GM19468 (cell line): ENCODE measurements around the gene FAM149A.

Experiments
- ATAC-seq: cut with Tn5 transposase; IDR thresholded peaks from one replicate; pipeline ENCODE4 v1.9.1; 2021; ENCODE audit warnings: mild to moderate bottlenecking, moderate library complexity, moderate number of reproducible peaks; ENCODE audit not compliant: unreplicated experiment; ENCODE audit errors: extremely low read depth

FAM149A gene

GRCh38 chr4:186196063-186196462 lies 91.6 kb downstream of the FAM149A start:
- no peak for ATAC-seq

- no peak for ATAC-seq
These were observed 96.0 kb downstream of the FAM149A start for GRCh38 chr4:186200516-186200915.

DNA sequence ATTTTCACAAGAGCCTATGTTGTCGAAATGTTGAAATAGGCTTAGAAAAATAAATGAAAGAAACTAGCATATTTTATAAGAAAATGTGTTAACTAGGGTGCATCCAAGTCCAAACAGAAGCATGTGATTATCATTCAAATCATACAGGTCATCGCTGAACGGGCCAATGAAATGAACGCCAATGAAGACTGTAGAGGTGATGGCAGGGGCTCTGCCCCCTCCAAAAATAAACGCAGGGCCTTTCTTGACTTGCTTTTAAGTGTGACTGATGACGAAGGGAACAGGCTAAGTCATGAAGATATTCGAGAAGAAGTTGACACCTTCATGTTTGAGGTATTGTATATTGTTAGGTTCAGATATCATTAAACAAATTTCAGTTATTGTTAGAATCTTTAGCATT lies 96.5 kb downstream of the FAM149A start:
- ATAC-seq: no peak

GRCh38 chr4:186201535-186202230 lies 97.2 kb downstream of the FAM149A start:
- ATAC-seq: peak; percentile 92

- no peak for ATAC-seq
These were observed 98.1 kb downstream of the FAM149A start for GRCh38 chr4:186202490-186203140.

DNA sequence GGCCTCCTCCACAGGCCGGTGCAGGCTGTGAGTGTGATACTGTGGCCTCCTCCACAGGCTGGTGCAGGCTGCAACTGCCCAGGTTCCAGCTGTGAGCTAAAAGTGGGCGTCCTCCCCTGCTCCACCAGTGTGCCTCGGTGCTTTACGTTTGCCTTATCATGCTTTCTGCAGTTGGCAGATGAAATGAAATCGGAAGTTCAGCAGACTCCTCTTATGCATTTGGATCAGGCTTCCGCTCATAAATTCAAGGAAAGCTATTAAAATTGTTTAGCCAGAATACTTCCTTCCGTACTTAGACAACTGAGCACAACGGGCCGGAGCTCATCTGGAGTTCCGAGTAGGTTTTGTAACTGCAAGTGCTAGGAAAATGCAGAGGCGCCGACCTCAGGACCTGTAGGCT lies 98.9 kb downstream of the FAM149A start:
- no peak for ATAC-seq

- ATAC-seq: peak; percentile 27
These were observed 99.6 kb downstream of the FAM149A start for GRCh38 chr4:186204103-186204559.

DNA sequence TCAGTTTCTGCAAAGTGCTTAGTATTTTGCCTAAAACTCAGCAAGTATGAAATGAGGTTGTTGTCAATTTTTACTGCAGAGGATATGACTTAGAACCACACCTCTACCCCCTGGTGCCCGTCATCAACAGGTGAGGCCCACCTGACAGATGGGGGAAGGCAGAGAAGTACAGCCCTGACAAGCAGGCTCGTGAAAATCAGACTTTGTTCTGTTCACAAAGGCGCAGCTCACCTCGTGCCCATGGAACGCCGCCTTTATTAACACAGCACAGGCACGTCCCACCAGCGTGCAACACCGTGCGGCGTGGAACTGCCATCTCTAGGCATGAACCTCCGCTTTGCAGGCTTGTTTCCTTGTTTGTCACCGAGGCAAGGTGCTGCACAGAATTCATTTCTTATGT lies 100.2 kb downstream of the FAM149A start:
- ATAC-seq: no peak

GRCh38 chr4:186205156-186205555 lies 100.7 kb downstream of the FAM149A start:
- ATAC-seq: no peak

GRCh38 chr4:186216465-186217024 lies 112.0 kb downstream of the FAM149A start:
- ATAC-seq: no peak

DNA sequence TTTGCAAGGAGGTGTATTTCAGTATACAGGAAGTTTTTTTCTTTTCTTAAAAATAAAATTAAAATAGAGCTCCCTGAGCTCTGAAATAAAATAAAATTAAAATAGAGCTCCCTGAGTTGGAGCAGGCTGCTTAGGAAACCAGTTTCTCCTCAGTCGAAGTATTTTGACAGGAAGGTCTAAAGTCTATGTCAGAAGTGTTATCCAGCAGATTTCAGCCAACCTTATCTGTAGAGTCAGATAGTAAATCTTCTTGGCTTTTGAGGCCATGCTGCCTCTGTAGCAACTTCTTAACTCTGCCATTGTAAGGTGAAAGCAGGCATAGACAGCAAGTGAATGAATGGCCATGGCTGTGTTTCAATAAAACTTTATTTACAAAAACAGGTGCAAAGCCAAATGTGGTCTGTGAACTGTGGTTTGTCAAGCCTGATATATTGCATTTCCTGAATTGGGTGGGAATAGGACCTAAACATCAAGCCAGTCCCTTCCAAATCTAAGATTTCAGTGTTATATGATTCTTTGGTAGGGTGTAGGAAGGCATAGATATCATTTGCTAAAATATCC lies 113.3 kb downstream of the FAM149A start:
- ATAC-seq: no peak

- no peak for ATAC-seq
These were observed 117.1 kb downstream of the FAM149A start for GRCh38 chr4:186221624-186222023.
